Upper lobe of left lung (tissue), 6 donors: ENCODE measurements around the gene HSP90AA1. TPM values are rescaled to one million over a fixed set of nuclear protein-coding genes. Genes with fewer than 3 reads are reported as not detected.

Source experiments
- ATAC-seq, 2 donors: fragments of 200-7000 bp; cut with Tn5 transposase; one replicate each; pipeline ENCODE4 v1.9.1; 2022; ENCODE audit warnings: mild to moderate bottlenecking in 2 of 2, moderate library complexity in 2 of 2; ENCODE audit not compliant: low FRiP score in 2 of 2
- DNase-seq, 2 donors: peaks; one replicate each; pipeline ENCODE4 v3.0.0-alpha.2; 2019 to 2020
- H3K27ac ChIP-seq, 4 donors: fragments of 200-600 bp; sonication (generic); one replicate each; pipeline ENCODE4 v1.5.1; 2016 to 2019
- H3K27me3 ChIP-seq, 4 donors: fragments of 200-600 bp; sonication (generic); one replicate each; pipeline ENCODE4 v1.5.1; 2017 to 2019
- H3K36me3 ChIP-seq, 4 donors: fragments of 200-600 bp; sonication (generic); one replicate each; pipeline ENCODE4 v1.5.1; 2016 to 2019
- H3K4me1 ChIP-seq, 4 donors: fragments of 200-600 bp; sonication (generic); one replicate each; pipeline ENCODE4 v1.5.1; 2018 to 2019
- H3K4me3 ChIP-seq, 4 donors: fragments of 200-600 bp; sonication (generic); one replicate each; pipeline ENCODE4 v1.5.1; 2017 to 2019; ENCODE audit warnings: mild to moderate bottlenecking in 2 of 4, moderate library complexity in 1 of 4
- H3K9me3 ChIP-seq, 4 donors: fragments of 200-600 bp; sonication (generic); one replicate each; pipeline ENCODE4 v1.5.1; 2018 to 2019
- EP300 ChIP-seq, 4 donors: sonication (generic); formaldehyde crosslinking; IDR thresholded peaks; one replicate each; pipeline ENCODE4 v1.5.1; 2017; ENCODE audit warnings: antibody characterized with exemption in 4 of 4, control low read depth in 2 of 4
- POLR2A ChIP-seq, 4 donors: fragments of 450-650 bp; IDR thresholded peaks; one replicate each; pipeline ENCODE4 v1.5.1; 2016 to 2017; ENCODE audit warnings: antibody characterized with exemption in 4 of 4, mild to moderate bottlenecking in 2 of 4
- POLR2AphosphoS5 ChIP-seq, 2 donors: sonication (generic); formaldehyde crosslinking; IDR thresholded peaks; one replicate each; pipeline ENCODE4 v1.5.1; 2017; ENCODE audit warnings: antibody characterized with exemption in 2 of 2
- WGBS, 2 donors: methylation state at CpG; one replicate each; pipeline ENCODE4 v1.1.5; 2017 to 2018; 5-methylcytosine and 5-hydroxymethylcytosine counted together
- total RNA-seq, 6 donors: library from RNA; depleted of rRNA in 4 of 6; stranded (reverse); fragments of >200 nt in 4 of 6; gene quantifications; one replicate each; pipeline versions ENCODE4 v1.1.0 to v1.2.1, GENCODE V29; 2016 to 2021
- TF ChIP-seq, protein P1 (sequence below), 6 experiments: fragments of 450-650 bp in 4 of 6; fragments of 200-600 bp in 2 of 6; sonication (generic) in 2 of 6; IDR thresholded peaks; one replicate each; pipeline ENCODE4 v1.5.1; 2016 to 2019; ENCODE audit warnings: antibody characterized with exemption in 6 of 6
- donor health status: DM: no; HTN: no; CAD: no; lungs with moderate emphysema.
- donor health status: DM: no; HTN: yes; CAD: no; lungs with severe emphysema.

HSP90AA1 gene
- total RNA-seq, 6 donors from 2014 or later, result 147 to 509 (median 258) TPM

DNA sequence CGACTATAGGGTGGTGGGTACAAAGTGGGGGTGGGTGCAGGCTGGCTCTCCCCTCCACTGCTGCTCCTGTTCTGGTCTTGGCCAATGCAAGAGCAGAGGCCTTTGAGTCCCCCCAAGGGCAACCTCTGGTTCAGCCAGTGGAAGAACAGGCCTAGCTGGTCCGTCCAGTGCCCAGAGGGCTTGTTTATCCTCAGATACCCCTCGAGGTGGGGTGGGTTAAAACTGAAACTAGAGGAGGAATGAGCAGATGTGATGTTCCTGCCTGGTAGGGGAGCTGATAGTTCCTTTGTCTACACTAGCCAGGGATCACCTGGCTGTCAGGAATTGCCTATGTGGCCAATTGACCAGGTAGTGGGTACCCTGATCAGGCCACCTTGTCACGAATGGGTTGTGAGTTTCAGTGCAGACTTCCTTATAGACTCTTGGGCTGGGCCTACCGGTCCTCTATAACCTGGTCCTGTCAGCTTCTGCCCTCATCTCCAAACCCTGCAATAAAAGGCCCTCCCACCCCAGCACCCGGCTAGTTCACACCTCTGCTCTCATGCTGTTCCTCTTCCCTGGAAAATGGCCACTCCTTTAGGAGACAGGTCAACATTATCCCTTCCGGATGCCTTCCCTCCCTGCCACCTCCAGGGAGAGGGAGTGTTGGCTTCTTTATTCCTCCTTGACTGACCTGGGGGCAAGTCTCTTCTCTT is 10.7 kb upstream of the HSP90AA1 start:
- TF ChIP-seq EP300 (IDR thresholded peaks at IDR 0.05) (no peak), POLR2A (IDR thresholded peaks at IDR 0.05) (no peak), POLR2AphosphoS5 (IDR thresholded peaks at IDR 0.05) (no peak)
- TF ChIP-seq, protein P1, sequence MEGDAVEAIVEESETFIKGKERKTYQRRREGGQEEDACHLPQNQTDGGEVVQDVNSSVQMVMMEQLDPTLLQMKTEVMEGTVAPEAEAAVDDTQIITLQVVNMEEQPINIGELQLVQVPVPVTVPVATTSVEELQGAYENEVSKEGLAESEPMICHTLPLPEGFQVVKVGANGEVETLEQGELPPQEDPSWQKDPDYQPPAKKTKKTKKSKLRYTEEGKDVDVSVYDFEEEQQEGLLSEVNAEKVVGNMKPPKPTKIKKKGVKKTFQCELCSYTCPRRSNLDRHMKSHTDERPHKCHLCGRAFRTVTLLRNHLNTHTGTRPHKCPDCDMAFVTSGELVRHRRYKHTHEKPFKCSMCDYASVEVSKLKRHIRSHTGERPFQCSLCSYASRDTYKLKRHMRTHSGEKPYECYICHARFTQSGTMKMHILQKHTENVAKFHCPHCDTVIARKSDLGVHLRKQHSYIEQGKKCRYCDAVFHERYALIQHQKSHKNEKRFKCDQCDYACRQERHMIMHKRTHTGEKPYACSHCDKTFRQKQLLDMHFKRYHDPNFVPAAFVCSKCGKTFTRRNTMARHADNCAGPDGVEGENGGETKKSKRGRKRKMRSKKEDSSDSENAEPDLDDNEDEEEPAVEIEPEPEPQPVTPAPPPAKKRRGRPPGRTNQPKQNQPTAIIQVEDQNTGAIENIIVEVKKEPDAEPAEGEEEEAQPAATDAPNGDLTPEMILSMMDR (IDR thresholded peaks at IDR 0.05), result no peak
- DNase-seq (no peak), ATAC-seq (no peak)
- Histone ChIP-seq H3K36me3 (no peaks in the 10 kb centered on the region), H3K27me3 (no peaks in the 10 kb centered on the region), H3K4me1 (peaks cover 0 to 4% (median 2%) of the 10 kb centered on the region in 4 donors), H3K4me3 (no peak overlapping the region), H3K27ac (no peak overlapping the region), H3K9me3 (no peaks in the 10 kb centered on the region)
- 62 to 72% methylated on average over 7 of the region's 7 CpGs for WGBS, 2 donors

DNA sequence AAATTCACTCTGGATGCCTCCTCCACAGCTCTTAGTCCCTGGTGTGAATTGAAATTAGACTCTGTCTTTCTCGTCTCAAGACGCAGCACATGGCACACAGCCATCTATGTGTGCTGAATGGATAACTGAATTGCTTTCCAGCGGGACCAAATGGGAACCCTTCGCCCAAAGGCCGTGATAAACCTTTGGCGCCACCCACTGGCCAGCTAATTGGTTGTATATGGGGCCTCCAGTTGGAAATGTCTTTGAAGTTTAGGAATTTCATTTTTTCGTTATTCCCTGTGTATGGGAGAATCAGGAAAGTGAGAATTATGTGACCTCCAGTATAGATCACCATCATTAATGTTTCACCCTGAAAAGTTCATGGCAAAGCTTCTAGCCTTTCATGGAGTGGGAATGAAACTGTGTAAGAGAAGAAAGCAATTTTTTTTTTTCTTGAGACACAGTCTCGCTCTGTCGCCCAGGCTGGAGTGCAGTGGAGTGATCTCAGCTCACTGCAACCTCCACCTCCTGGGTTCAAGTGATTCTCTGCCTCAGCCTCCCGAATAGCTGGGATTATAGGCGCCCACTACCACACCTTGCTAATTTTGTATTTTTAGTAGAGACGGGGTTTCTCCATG is 9.8 kb upstream of the HSP90AA1 start:
- H3K9me3 ChIP-seq, result no peaks in the 10 kb centered on the region
- no peak overlapping the region for H3K4me3 ChIP-seq
- ATAC-seq (peak; percentile 77 to 92), DNase-seq (peak in 1 of 2 donors; percentile 83)
- H3K36me3 ChIP-seq, result no peaks in the 10 kb centered on the region
- H3K4me1 ChIP-seq, result peaks cover 0 to 4% (median 2%) of the 10 kb centered on the region in 4 donors
- H3K27me3 ChIP-seq, result no peaks in the 10 kb centered on the region
- 35% methylated on average over 12 of the region's 12 CpGs for WGBS, 2 donors
- no peak overlapping the region for H3K27ac ChIP-seq
- TF ChIP-seq POLR2AphosphoS5 (IDR thresholded peaks at IDR 0.05), result no peak
- TF ChIP-seq, protein P1 (IDR thresholded peaks at IDR 0.05), result peak; percentile 57 to 81 (median 70)

DNA sequence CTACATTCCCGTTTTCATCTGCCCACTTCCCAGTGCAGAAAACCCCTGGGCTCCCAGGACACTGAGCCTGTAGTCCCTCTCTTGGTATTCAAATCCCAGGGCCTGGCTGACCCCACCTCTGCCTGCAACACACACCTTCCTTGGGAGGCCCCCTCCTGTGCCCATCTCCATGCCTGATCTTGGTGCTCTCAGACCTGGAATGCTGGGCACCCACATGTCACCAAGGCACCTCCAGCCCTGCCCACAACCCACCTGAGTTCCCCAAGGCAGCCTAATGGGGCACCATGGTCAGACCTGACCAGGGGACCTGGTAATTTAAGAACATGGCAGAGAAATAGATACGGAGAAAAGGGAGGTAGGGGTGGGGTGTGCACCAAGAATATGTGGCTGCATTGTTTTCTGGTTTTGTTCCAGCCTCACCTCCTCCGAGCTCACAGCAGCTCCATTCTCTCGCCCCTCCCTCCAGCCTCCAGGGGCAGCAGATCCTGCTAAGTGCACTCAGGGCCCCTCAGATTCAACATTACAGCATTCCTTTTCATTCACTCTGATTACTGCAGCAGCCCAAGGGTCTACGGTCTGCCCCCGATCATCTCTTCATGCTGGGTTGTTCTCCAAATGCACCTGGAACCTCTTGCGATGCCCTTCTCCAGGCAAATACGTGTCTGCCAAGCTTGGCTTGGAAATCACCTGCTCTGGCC is 9.2 kb upstream of the HSP90AA1 start:
- Histone ChIP-seq H3K4me3 (no peak overlapping the region), H3K27ac (no peak overlapping the region), H3K27me3 (no peaks in the 10 kb centered on the region), H3K4me1 (peaks cover 0 to 4% (median 2%) of the 10 kb centered on the region in 4 donors), H3K36me3 (no peaks in the 10 kb centered on the region), H3K9me3 (no peaks in the 10 kb centered on the region)
- no peak for DNase-seq
- 52 to 61% methylated on average over 8 of the region's 8 CpGs for WGBS, 2 donors
- TF ChIP-seq EP300 (IDR thresholded peaks at IDR 0.05) (no peak), POLR2A (IDR thresholded peaks at IDR 0.05) (no peak), POLR2AphosphoS5 (IDR thresholded peaks at IDR 0.05) (no peak)
- TF ChIP-seq, protein P1 (IDR thresholded peaks at IDR 0.05), result no peak
- ATAC-seq, result no peak

DNA sequence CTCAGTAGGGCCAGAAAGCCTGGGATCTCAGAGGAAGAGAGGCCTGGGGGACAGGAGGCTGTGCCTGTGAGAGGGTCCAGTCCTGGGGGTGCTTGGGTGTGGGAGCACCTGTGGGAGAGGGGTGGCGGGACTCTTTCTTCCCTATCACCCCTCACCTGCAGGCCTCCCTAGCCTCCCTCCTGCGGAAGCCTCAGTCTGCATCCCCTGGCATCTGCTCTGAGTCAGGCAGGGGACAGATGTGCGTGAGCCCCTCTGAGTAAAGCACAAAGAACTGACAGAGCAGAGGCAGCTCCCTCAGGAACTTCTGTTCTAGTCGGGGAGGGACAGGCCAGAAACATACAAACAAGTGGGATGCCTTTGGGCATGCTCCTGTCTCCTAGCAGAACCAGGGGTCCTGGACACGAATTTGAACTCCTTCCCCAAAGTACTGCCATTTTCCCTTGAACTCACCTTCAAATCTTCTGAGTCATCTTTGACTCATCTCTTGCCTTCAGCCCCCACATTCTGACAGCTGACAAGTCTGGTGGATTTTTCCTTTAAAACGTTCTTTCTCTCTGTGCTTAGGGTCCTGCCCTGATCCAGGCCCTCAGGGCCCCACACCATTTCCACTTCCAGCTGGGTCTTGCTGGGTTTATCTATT is 8.5 kb upstream of the HSP90AA1 start:
- Histone ChIP-seq H3K4me1 (peaks cover 0 to 4% (median 2%) of the 10 kb centered on the region in 4 donors), H3K9me3 (no peaks in the 10 kb centered on the region), H3K27ac (no peak overlapping the region), H3K4me3 (no peak overlapping the region), H3K36me3 (no peaks in the 10 kb centered on the region), H3K27me3 (no peaks in the 10 kb centered on the region)
- WGBS, 2 donors, result 85 to 91% methylated on average over 5 to 6 of the region's 6 CpGs
- TF ChIP-seq EP300 (IDR thresholded peaks at IDR 0.05) (no peak), POLR2A (IDR thresholded peaks at IDR 0.05) (no peak), POLR2AphosphoS5 (IDR thresholded peaks at IDR 0.05) (no peak)
- TF ChIP-seq, protein P1 (IDR thresholded peaks at IDR 0.05), result no peak
- no peak for DNase-seq
- ATAC-seq, result peak in 1 of 2 donors; percentile 38
